ENCODE results near the gene BHLHA15. TPM values are rescaled to one million over a fixed set of nuclear protein-coding genes. Genes with fewer than 3 reads are reported as not detected.

The BHLHA15 gene
- total RNA-seq, 1 experiment from 2014 or later = not detected

DNA sequence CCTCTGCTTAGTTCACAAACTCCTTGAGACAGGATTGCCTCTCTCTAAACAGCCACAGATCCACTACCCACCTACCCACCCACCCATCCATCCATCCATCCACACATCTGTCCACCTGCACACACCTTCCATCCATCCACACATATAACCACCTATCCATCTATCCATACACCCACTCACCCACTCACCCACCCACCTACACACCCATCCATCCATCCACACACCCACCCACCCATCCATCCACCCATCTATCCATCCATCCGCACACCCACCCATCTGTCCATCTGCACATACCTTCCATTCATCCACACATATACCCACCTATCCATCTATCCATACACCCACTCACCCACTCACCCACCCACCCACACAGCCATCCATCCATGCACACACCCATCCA, 31.1 kb downstream of the BHLHA15 start:
- DNase-seq (ENCODE audit: low read depth) = no peak

DNA sequence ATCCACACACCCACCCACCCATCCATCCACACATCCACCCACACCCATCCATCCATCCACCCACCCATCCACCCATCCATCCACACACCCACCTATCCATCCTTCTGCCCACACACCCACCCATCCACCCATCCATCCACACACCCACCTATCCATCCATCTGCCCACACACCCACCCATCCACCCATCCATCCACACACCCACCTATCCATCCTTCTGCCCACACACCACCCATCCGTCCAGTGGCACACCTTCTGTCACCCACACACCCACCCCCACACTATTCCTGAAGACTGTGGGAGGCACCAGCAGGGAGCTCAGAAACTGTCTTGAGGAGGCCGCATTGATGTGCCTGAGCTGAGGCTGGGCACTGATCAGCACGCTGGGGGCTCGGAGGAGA, 31.7 kb downstream of the BHLHA15 start:
- DNase-seq (ENCODE audit: low read depth) = no peak

DNA sequence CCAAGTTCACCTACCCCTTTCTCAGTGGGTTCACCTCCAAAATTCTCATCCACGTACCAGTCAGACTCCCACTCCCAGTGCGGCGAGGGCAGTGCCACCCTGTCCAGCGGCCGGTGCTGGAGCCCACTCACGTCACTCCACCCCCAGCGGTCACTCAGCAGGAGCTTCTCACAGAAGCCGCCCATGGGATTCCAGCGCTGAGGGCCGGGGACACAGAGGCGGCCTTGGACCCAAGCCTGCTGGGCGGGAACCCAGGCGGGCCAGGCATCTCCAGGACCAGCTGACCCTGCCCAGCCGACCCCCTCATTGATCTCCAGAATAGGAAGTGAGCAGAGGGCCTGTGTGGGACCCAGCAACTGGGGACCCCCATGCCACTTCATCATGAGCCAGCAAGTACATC, 33.6 kb downstream of the BHLHA15 start:
- no peak for DNase-seq (ENCODE audit: low read depth)

DNA sequence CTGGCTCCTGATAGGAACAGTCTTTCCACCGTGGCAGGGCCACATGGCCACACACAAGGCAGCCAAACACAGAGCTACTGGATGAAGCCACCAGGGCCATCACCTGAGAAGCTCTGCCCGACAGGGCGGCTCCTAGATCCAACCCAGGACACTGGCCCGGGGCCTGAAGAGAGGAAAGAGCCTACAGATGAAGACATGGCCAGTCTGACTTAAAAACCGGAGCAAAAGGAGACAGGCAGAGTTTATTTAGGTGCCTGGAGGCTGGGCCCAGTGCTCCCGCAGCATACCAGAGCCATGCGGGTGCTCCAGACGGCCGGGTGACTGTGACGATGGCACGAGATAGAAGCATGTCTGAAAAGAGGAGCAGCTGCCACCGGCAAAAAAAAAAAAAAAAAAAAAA, 36.9 kb downstream of the BHLHA15 start:
- no peak for DNase-seq (ENCODE audit: low read depth)

DNA sequence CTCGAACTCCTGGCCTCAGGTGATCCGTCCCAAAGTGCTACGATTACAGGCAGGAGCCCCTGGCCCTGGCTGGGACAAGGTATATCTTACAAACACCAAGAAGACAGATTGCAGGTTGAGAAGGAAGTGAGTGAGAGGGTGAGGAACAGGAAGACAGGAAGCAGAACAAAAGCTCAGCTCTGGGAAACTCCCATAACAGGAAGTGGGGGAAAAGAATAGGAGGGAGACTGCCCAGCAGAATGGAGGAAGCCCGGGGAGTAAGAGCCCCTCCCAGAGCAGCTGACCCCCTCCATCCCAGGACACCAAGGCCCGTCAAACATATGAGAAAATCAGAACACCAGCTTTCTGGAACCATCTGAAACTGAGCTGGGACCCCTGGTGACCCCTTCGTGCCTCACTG, 37.9 kb downstream of the BHLHA15 start:
- DNase-seq (ENCODE audit: low read depth) = no peak

DNA sequence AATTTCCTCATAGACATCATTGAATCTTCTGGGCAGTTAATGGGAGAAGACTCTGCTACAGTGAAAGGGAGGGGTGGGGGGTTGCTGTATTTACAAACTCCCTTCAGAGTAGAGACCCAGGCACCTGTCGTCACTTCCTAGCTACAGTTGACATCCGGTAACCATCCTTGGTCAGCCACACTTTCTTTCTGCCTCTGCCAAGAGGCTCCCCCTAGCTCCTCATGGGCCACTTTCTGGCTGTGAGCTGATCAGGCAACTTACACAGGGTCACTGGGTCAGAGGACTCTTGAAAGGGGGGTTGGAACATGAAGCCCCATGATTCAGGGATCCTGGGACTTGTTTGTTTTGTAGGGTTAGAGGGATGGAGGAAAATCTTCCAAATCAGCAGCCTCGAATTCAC, 39.5 kb downstream of the BHLHA15 start:
- no peak for DNase-seq (ENCODE audit: low read depth)

DNA sequence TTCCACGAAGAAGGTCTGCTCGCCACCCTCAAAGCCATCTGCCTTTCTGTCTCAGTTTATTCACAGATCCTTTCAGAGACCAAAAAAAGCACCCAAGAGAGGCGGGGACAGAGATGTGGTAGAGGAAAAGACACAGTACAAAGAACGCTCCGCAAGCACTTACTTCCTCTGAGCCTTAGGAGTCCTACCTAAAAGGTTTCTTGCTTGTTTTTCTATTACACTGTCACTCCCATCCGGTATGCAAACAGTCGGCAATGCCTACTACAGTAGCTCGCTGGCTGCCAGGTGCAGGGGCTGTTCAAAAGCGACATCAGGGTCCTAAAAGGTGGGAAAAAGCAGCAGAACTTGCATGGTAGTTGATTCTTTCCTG, 40.0 kb downstream of the BHLHA15 start:
- no peak for DNase-seq (ENCODE audit: low read depth)

DNA sequence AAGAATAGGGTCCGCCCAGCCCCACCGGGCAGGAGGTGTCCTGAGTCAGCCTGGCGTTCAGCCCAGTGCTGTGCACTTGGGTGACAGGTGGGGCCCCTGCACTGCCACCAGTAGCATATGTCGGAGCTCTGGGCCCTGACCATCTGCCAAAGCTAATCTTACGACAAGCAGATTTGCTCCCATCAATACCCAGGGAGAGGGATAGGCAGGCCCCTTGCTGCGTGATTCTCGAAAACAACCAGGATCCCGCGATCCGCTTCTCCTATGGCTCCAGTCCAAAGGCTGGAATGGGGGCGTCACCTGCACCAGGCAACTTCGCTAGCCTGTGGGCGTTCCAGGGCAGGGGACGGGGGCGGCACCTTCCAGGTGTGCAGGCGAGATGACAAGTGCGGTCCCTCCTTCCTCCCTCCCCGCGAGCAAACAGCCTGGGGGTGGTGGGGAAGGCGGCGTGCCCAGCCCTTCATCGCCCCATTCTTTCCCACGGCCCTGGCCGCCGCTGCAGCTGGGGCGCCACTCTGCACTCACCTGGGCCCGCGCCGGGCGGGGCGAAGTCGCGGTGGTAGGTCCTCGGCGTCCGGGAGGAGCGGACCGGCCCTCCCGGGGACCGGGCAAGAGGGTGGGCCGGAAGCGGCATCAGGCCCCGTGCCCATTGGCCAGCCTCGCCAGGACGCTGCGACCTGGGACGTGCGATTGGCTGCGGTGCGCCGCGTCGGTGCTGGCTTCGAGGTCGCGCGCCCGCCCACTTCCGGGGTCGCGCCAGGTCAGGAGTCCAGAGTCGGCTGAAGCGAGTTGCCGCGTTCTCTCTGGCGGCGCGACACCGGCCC, 40.6 kb downstream of the BHLHA15 start, which contains the start of gene TECPR1:
TSS of gene TECPR1 (minus strand) at position 632 of the 824 bp plus-strand sequence. CDS start 6,086 bp downstream, outside the sequence.
- peak; percentile 88 for DNase-seq (ENCODE audit: low read depth)

DNA sequence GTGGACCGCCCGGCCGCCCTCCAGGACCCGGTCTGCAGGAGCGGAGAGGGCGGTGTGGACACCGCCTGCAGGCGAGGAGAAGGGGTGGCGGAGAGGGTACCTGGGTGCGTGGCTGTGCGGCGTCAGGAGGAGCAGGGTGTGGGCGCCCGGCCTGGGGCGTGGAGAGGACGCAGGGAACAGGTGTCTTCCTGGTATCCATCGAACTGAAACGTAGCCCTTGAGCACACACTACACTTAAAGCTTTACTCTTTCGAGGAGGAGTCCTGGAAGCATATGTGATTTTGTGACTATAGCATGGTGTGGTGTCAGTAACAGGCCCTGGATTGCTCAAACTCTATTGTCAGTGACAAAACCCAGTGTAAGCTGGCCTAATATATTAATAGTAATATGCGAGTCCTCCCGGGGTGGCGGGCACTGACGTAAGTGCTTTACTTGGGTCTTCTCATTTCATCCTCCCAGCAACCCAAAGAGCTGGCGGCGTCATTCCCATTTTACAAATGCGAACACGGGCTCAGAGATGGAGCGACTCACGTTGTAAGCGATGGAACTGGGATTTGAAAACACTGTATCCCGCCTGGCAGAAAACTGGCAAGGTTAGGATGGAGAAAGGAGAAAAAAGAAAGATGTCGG, 41.3 kb downstream of the BHLHA15 start:
- peak; percentile 9 for DNase-seq (ENCODE audit: low read depth)

DNA sequence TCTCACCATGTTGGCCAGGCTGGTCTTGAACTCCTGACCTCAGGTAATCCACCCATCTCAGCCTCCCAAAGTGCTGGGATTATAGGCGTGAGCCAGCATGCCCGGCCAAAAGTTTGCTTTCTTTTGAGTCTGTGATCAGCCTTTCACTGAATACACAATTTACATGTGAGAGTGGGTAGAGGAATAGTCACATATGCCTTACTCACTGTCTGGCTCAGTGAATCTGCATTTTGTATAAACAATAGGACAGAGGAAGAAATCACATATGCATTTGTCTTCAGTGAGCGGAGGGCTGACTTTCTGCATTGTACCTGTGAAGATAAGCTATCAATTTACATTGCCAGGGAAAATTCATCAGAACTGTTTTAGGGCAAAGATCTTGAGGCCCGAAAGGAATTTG, 43.3 kb downstream of the BHLHA15 start:
- no peak for DNase-seq (ENCODE audit: low read depth)

DNA sequence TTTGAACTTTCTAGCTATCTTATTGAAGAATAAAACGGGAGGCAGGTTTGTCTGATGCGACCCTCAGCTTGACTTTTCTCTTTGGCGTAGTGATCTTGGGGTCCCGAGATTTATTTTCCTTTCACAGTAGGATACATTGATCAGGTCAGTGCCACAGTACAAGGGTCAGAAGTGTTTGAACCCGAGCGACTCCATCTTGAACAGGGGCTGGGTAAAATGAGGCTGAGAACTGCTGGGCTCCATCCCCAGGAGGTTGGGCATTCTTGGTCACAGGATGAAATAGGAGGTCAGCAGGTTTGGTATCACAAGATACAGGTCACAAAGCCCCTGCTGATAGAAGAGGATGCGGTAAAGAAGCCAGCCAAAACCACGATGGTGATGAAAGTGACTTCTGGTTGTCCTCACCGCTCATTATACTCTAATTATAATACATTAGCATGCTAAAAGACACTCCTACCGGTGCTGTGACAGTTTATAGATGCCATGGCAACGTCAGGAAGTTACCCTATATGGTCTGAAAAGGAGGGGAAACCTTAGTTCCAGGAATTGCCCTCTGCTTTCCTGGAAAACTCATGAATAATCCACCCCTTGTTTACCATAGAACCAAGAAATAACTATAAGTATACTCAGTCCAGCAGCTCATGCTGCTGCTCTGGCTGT, 43.8 kb downstream of the BHLHA15 start:
- DNase-seq (ENCODE audit: low read depth) = no peak

DNA sequence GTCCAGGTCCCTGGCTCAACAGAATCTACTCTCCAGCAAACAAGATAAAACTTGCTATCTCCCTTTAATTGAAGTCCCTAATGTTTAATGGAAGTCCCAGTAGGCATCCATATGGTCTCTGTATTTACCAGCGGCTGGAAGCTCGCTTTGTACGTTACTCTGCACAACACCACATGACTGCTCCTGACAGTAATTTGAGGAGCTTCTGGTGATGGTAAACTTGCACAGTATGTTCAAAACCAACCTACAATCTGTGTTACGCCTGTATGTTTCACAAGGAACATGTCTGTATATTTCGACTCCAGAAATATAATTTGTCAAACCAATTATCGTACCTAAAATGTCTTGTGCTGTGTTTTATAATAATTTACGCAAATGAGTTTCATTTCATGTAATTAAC, 45.2 kb downstream of the BHLHA15 start:
- DNase-seq (ENCODE audit: low read depth) = no peak

DNA sequence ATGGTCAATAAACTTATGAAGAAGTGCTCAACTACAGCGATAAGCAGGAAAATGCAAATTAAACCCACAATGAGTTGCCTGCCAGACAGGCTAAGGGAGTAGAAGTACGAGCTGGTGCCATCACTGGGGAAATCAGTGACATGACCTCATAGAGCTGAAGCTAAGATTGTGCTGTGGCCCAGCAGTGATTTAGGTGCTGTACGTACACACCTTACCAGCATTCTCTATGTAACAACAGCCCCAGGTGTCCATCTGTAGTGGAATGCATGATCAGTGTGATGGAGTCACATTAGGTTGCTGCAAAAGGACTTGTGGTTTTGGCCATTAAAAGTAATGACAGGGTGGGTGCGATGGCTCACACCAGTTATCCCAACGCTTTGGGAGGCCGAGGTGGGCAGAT, 46.5 kb downstream of the BHLHA15 start:
- DNase-seq (ENCODE audit: low read depth) = no peak

Other genes starting within 250 kb of the BHLHA15 start
- gene OCM2, start 221.2 kb upstream of the BHLHA15 start, total RNA-seq (2014; rRNA removed) = not detected in 2 replicates
- 8.3 and 11.1 TPM in 2 replicates for gene LMTK2, start 104.6 kb upstream of the BHLHA15 start, total RNA-seq (2014; rRNA removed)
- gene TECPR1, start 40.8 kb downstream of the BHLHA15 start, total RNA-seq (2014; rRNA removed) = 36.5 and 61.1 TPM in 2 replicates
- gene BRI3, start 70.2 kb downstream of the BHLHA15 start, total RNA-seq (2014; rRNA removed) = 49.6 and 67.6 TPM in 2 replicates
- gene BAIAP2L1, start 189.7 kb downstream of the BHLHA15 start, total RNA-seq (2014; rRNA removed) = 2.9 TPM in 2 replicates